ENCODE data around the gene SLC5A1.
"Not testable (repeated sequence)": the region's sequence is repeated elsewhere in the genome, so short reads cannot be mapped to it uniquely, and the experiment has no call there.

Gene SLC5A1

DNA sequence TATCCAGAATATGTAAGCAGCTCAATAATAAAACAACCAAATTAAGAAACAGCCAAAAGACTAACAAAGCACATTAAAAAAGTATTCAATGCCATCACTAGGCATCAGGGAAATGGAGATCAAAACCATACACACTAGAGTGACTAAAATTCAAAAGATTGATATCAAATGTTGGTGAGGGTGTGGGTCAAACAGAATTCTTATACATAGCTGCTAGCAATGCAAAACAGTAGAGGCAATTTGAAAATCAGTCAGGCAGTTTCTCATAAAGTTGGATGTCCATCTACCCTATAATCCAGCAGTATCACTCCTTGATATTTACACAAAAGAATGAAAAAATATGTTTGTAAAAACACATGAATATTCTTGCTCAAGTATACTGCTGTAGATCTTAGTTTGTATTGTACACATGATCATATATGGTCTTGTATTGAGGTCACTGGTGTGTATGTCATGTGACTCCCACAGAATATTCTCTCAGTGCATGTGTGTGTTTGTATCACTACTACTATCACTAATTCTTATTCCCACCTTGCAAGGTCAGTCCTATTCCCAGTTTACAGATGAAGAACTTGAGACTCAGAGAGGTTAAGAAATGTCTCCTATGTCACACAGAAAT, 54.9 kb downstream of the SLC5A1 start:
- DNase-seq = no peak

DNA sequence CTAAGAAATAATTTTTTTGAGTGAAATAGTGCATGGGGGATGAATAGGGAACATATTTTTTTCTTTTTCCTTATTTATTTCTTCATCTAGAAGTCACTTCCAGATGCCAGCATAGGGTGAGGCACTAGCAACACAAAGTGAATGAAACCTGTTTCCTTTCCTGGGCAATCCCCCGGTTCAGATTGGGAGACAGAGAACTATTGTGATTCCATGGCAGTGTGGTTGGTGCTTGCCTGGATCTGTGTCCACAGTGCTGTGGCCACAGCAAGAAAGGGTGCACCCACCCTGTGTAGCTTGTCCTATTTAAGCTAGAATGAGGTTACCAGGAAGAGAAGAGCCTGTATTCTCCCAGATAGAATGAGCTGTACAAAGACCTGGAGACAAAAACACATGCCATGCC, 57.6 kb downstream of the SLC5A1 start:
- no peak for DNase-seq

DNA sequence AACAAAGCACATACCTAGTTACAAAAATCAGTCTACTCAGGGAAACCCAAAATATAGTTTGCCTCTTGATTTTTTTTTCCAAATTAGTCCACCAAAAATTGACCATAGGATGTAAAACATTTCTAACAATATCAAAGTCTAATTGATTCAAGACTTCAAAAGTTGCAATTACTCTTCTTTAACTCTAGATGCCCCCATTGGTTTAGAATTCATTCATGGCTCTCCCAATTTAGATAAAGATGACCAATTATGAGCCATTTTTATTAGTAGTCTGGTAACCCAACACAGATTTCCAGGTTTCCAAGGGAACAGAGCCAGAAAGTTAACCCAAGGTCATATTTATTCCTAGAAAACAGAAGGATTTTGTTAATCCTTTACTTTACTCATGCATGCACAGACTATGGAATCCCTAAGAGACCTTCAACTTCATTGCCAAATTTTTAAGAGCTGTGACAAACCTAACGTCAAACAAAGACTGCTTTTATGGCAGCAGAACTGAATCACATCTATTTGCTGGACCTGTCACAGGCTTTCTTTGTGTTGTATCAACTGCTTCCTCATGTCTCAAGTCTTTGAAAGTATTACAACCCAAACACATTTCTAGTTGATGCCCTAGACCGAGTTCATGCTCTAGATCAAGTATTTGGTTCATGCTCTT, 60.7 kb downstream of the SLC5A1 start:
- peak; percentile 2 to 8 for DNase-seq

DNA sequence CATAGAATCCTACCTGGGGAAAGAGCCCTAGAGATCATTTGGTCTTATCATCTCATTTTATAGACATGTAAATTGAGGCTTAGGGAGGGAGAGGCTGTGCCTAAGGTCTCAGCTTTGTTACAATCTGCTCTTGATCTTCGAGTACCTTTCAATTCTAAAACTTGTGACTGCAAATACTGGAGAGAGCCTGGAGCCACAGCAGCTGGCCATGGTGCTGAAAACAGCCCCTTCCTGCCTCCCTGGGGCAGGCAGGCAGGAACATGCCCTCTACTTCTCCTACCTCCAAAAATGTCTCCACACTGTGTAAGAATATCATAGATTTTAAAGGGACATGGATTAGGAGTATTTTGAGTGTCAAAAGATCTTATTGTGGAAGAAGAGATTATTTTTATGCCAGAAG, 63.9 kb downstream of the SLC5A1 start:
- peak in 1 of 2 experiments; percentile 1 for DNase-seq

DNA sequence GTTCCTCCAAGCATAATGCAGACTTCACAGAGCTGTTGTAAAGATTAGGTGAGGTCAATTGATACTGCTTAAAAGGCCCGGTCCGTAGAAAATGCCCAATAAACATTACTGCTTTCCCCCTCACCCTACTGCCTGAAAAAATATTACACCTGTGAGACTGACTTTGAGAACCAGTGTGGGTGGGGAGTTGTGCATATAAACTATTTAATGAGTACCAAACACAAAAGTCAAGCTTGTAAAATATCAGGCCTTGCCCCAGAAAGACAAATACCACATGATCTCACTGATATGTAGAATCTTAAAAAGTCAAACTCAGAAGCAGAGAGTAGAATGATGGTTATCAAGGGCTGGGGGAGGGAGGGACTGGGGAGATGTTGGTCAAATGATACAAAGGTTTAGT, 69.3 kb downstream of the SLC5A1 start:
- DNase-seq = no peak

DNA sequence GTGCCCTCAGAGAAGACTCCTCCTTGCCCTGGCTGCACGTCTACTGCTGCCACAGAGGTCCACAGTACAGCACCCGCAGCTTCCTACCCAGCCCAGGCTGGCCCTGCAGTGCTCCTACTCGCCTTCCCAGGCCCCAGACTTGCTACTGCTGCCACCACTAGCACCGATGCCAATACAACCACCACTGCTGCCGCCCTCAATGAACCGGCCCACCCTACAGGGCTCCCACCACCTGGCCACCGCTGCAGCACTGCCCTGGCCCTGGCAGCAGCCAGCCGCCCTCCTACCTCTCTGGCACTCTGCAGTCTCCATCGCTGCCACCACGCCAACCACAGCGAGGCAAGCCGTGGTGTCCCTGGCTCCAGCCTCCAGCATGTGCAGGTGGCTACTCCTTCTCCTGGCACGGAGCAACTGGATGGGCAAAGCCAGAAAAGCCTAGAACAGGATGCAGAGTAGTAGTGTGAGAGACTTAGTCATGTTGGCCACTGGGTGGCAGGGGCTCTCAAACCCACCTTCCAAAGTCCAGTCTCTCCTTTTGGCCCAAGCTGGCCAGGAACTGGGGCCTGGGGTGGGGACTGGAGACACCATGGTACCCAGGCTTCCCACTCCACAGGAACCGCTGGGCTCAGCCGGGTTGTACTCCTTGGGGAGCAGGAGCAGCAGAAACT, 76.6 kb downstream of the SLC5A1 start:
- no peak for DNase-seq

DNA sequence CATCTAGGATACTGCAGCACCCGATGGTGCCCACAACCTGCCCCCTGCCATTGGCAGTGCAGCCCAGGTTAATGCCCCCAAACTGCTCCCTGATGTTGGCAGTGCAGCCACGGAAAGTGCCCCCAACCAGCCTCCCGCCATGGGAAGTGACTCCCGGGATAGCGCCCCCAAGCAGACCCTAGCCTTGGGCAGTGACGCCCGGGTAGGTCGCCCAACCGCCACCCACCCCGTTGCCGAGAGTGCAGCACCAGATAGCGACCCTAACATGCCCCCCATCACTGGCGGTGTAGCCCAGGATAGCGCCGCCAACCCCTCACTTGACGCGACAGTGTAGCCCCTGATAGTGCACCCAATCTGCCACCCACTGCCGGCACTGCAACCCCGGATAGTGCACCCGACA, 77.5 kb downstream of the SLC5A1 start:
- DNase-seq = no peak

DNA sequence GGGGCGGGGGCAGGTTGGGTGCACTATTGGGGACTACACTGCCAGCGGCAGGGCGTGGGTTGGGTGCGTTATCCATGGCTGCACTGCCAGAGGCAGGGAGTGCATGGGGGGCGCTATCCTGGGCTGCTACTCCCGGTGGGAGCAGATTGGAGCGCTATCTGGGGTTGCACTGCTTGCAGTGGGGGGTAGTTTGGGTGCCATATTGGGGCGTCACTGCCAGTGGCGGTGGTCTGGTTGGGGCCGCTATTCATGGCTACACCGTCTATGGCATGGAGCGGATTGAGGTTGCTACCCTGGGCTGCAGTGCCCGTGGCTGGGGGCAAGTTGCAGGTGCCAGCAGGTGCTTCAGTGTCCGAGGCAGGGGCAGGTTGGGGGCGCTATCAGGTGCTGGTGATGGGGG, 79.8 kb downstream of the SLC5A1 start:
- no peak for DNase-seq

DNA sequence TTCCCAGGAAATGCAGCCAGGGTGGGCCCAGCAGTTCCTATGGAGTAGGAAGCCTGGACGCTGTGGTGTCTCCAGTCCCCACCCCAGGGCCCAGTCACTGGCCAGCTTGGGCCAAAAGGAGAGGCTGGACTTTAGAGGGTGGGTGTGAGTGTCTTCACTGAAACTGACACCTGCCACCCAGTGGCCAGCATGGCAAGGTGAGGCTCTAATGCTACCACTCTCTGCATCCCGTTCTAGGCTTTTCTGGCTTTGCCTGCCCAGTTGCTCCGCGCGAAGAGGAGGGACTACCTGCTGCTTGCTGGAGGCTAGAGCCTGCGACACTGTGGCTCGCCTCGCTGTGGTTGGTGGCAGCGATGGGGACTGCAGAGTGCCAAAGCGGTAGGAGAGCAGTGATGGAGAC, 80.6 kb downstream of the SLC5A1 start:
- DNase-seq = no peak

DNA sequence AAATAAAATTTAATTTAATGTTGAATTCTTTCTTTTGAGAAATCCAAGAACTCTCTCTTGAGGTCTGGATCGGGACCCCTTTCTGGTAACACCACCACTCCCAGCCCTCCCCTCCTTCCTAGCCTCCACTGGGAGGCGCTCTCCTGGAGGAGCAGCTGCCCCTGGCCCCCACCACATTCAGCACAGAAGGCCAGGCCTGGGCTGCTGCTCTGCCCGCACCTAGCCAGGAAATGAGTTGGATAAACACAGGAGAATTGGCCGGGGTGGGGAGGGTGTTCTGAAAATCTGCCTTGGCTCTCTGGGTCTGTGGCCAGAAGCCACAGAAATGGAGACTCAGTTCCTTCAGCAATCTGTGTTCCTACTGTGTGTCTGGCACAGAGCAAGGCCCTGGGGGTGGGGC, 84.8 kb downstream of the SLC5A1 start:
- DNase-seq = no peak

DNA sequence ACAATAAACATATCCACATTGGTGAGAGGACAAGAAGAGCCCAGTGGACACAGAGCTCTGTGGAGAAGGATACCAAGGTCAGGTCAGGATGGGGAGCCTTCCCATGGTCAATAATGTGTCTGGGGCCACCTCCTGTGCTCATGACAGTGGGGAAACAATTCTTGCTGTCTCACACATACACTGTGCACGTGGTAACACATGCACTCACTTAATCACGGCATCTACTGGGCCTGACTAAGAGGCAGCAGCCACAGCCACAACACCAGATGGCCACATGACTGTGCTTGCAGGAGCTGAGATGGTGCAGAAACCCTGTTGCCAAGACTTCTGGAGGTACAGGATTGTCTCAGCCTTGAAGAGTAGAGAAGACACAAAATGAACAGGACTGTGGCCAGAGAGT, 87.4 kb downstream of the SLC5A1 start:
- no peak for DNase-seq

DNA sequence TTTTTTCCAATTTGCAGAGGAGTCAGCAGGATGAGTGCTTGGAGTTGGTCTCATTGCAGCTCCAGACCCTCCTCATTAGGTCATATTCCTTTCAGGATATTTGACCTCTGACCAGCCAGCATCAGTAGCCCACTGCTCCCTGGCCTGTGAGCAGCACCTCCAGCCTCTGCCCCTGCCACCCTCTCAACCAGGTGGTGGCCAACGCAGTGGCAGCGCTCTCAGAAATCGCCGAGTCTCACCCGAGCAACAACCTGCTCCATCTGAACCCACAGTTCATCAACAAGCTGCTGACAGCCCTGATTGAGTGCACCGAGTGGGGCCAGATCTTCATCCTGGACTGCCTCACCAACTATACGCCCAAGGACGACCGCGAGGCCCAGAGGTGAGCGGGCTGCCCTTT, 89.1 kb downstream of the SLC5A1 start:
- DNase-seq = no peak

DNA sequence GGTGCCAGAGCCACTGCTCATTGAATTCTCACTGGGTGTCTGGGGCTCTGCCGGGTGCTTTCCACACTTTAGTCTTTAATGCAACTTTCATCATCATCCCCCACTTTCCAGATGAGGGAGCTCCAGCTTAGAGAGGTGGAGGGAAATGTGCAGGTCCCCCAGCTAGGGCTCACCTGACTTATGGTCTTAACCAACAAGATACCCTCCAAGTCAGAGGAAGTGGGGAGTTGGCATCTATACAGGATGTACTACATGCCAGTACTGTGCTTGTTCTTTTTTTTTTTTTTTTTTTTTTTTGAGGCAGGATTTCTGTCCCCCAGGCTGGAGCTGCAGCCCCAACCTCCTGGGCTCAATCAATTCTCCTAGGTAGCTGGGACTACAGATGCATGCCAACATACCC, 89.7 kb downstream of the SLC5A1 start:
- DNase-seq = no peak

DNA sequence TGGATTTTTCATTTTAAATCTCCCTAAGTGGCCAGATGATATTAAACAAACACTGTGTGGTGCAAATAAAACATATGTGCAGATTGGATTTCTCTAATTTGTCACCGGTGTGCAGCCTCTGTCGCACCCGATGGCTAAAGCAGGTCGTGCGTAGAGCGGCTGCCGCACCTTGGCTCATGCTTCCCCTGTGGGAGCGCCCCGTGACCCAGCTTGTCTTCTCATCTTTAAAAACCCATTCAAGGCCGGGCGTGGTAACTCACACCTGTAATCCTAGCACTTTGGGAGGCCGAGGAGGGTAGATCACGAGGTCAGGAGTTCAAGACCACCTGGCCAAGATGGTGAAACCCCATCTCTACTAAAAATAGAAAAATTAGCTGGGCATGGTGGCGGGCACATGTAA, 91.7 kb downstream of the SLC5A1 start:
- DNase-seq = not testable (repeated sequence)

DNA sequence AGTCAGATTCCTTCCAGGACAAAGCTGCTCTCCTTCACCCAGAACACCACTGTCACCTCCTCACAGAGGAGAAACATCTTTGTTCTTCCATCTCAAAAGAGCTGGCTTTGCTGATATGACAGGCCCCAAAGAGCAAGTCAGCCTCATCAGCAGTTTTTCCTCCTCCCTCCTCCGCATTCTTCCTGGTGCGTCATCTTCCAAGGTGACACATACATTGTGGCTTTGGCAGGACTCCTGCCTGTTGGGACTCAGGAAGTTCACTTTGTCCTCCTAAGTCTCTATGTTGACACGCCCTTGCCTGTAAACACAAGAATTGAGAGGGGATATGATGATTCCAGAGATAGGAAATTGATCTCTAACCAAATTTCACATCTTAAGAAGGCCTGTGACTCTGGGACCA, 92.9 kb downstream of the SLC5A1 start:
- not testable (repeated sequence) for DNase-seq

DNA sequence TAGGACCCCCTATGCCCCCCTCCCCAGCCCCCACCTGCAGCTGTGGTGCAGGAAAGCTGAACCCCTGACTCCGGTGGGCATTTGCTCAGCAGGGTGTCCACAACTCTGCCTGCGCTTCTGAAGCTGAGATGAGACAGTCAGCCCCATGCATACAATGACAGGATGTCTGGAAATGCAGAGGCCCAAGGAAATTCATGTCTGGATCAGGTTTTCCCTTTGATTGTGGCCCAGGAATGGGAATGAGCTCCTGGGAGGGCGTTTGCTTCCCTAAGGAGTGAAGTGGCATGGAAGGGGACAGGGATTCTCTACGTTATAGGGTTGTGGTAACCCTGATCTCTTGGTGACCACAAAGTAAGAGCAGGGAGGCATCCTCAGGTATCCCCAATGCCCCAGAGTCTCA, 93.8 kb downstream of the SLC5A1 start:
- DNase-seq = not testable (repeated sequence)

DNA sequence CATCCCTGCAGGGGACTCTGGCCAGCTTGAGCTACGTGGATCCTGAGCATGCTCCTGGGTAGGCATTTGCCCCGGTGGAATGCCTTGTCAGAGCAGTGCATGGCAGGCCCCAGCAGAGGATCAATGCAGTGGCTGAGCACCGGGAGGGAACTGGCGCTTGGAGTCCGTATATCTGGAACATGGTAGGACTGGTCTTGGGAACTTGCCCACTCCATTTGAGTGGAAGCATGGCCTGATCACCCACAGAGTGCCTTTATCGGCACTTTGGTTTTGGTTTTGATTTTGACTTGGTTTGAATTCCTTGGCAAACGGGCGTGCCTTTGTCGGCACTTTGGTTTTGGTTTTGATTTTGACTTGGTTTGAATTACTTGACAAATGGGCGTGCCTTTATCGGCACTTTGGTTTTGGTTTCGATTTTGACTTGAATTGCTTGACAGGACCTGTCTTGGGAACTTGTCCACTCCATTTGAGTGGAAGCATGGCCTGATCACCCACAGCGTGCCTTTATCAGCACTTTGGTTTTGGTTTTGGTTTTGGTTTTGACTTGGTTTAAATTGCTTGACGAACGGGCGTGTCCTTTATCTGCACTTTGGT, 94.8 kb downstream of the SLC5A1 start:
- peak; percentile 5 to 9 for DNase-seq

DNA sequence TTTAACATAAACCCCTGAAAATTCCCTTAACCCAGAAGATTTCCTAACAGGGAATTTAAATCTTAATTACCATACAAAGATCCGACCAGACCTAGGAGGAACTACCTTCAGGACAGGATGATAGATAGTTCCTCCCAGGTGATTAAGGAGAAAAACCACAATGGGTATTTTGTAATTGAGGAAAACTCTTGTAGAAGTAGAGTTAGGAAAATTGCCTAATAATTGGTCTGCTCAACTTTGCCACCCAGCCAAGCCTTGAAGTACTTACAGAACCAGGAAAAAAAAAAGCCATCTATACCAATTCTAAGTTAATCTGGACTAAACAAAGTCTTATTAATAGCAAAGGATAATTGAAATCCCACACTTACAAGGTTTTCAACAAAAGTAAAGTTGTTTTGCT, 95.5 kb downstream of the SLC5A1 start:
- DNase-seq = peak in 1 of 2 experiments; percentile 4

DNA sequence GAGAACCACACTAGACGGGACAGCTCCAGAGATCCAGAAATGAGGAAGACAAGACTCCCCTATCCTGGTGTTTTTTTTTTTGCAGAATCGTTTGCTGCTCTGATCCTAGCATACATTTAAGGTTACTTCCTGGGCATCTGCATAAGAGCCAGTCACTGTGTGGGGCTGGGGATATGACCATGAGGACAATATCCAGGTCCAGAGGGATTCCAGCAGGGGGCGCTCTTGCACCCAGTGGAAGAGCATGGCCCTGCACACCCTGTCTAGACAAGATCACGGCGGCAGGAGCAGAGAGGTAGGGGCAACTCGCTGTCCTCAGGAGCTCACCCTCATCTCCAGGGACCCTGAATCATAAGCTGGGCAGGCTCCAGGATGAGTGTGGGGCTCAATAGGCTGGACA, 97.6 kb downstream of the SLC5A1 start:
- not testable (repeated sequence) for DNase-seq

DNA sequence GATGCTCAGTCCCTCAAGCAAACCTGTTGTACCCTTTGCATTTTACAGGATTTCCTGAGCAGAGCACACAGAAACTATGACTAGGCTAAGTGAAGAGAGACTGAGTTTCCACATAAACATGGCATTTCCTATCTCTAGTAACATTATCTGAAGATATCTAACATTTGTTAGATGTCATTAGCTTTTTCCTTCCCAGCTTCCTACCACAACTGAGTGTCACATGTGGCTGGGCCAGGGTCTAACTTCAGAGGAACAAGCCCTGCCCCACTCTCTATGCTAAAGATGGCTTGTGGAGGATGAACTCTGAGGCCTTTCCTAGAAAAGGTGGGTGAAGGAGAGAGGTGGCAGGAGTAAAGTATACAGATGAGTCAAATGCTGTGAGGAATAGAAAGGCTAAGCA, 99.5 kb downstream of the SLC5A1 start:
- DNase-seq = no peak

DNA sequence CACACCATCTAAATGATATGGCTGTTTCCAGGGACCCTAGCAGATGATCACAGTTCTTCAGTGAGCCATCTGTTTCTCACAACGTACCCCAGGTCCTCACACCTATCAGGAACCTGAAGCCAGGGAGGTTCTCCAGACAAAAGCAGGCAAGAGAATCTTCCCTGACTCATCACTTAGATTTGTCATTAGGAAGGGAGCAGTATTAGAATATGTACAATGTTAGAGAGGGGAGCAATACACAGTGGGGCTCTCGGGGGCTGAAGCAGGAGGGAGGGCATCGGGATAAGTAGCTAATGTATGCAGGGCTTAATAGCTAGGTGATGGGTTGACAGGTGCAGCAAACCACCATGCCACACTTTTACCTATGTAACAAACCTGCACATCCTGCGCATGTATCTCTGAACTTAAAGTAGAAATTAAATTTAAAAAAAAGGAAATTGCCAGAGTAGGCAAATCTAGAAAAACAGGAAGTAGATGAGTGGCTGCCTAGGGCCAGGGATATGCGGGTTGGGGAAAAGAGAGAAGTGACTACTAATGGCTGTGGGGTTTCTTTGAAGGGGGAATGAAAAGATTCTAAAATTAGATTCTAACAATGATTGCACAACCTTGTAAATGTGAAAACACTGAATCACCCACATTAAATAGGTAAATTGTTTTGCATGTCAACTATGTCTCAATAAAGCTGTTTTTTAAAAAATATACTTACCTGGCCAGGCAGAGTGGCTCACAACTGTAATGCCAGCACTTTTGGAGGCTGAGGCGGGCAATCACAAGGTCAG, 101.6 kb downstream of the SLC5A1 start:
- DNase-seq = peak; percentile 94 to 95

DNA sequence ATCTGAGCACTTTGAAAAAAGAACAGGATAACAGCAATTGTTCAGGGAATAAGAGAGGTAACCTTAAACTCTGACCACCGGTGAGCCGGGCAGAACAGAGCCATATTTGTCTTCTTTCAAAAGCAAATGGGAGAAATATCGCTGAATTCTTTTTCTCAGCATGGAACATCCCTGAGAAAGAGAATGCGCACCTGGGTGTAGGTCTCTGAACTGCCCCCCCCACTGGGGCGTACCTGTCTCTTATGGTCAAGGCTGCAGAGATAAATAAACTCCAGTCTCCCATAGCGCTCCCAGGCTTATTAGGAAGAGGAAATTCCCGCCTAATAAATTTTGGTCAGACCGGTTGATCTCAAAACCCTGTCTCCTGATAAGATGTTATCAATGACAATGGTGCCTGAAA, 104.1 kb downstream of the SLC5A1 start:
- DNase-seq = not testable (repeated sequence)

DNA sequence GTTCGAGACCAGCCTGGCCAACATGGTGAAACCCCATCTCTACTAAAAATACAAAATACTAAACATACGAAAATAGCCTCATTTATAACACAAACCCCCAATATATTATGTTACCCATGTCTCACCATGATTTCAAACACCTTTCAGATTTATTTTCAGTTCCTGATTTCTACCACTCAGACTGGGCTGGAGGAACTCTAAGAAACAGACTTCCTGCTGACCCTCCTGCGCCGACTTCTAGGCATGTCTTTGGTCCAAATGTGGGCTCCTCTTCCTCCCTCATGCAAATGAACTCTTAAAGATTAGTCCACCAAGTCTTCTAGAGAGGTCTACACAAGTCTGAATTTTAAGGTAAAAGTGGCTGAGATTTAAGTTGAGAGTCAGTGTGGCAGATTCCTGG, 105.3 kb downstream of the SLC5A1 start:
- DNase-seq = not testable (repeated sequence)
